ENCODE results near the gene IFI27L1. TPM values are rescaled to one million over a fixed set of nuclear protein-coding genes. Genes with fewer than 3 reads are reported as not detected.

The IFI27L1 gene
- total RNA-seq, 1 donor from 2014 or later: 33.1 TPM

GRCh38 chr14:94113073-94113472 lies 32.0 kb downstream of the IFI27L1 start:
- no peak for TF ChIP-seq CTCF (IDR thresholded peaks at IDR 0.05; ENCODE audit: unreplicated experiment)
- peaks cover 36% of the 10 kb centered on the region for H3K27me3 Mint-ChIP-seq (ENCODE audit: low read depth)
- H3K4me3 Mint-ChIP-seq: no peak overlapping the region
- peaks cover 7% of the 10 kb centered on the region for H3K4me1 Mint-ChIP-seq
- DNase-seq (ENCODE audit: low spot score in 2 of 2, unreplicated experiment in 2 of 2): no peak
- H3K36me3 Mint-ChIP-seq: no peaks in the 10 kb centered on the region
- H3K27ac Mint-ChIP-seq: no peak overlapping the region
- no peaks in the 10 kb centered on the region for H3K9me3 Mint-ChIP-seq

- no peak overlapping the region for H3K4me3 Mint-ChIP-seq
- no peak for TF ChIP-seq CTCF (IDR thresholded peaks at IDR 0.05; ENCODE audit: unreplicated experiment)
- H3K4me1 Mint-ChIP-seq: peaks cover 7% of the 10 kb centered on the region
- H3K9me3 Mint-ChIP-seq: no peaks in the 10 kb centered on the region
- H3K27ac Mint-ChIP-seq: no peak overlapping the region
- peaks cover 38% of the 10 kb centered on the region for H3K27me3 Mint-ChIP-seq (ENCODE audit: low read depth)
- H3K36me3 Mint-ChIP-seq: no peaks in the 10 kb centered on the region
- DNase-seq (ENCODE audit: low spot score in 2 of 2, unreplicated experiment in 2 of 2): no peak
Observed at GRCh38 chr14:94113490-94113889, 32.4 kb downstream of the IFI27L1 start.

GRCh38 chr14:94113908-94114588 lies 32.9 kb downstream of the IFI27L1 start:
- peaks cover 38% of the 10 kb centered on the region for H3K27me3 Mint-ChIP-seq (ENCODE audit: low read depth)
- no peak for TF ChIP-seq CTCF (IDR thresholded peaks at IDR 0.05; ENCODE audit: unreplicated experiment)
- no peaks in the 10 kb centered on the region for H3K36me3 Mint-ChIP-seq
- peaks cover 7% of the 10 kb centered on the region for H3K4me1 Mint-ChIP-seq
- H3K4me3 Mint-ChIP-seq: no peak overlapping the region
- H3K27ac Mint-ChIP-seq: no peak overlapping the region
- no peak for DNase-seq (ENCODE audit: low spot score in 2 of 2, unreplicated experiment in 2 of 2)
- H3K9me3 Mint-ChIP-seq: no peaks in the 10 kb centered on the region

GRCh38 chr14:94114589-94115057 lies 33.5 kb downstream of the IFI27L1 start:
- H3K9me3 Mint-ChIP-seq: peaks cover 3% of the 10 kb centered on the region
- no peak overlapping the region for H3K4me3 Mint-ChIP-seq
- no peak overlapping the region for H3K27ac Mint-ChIP-seq
- H3K4me1 Mint-ChIP-seq: peaks cover 7% of the 10 kb centered on the region
- no peak for TF ChIP-seq CTCF (IDR thresholded peaks at IDR 0.05; ENCODE audit: unreplicated experiment)
- peaks cover 41% of the 10 kb centered on the region for H3K27me3 Mint-ChIP-seq (ENCODE audit: low read depth)
- no peak for DNase-seq (ENCODE audit: low spot score in 2 of 2, unreplicated experiment in 2 of 2)
- H3K36me3 Mint-ChIP-seq: no peaks in the 10 kb centered on the region

GRCh38 chr14:94115058-94115591 lies 34.0 kb downstream of the IFI27L1 start:
- H3K4me3 Mint-ChIP-seq: no peak overlapping the region
- peaks cover 4% of the 10 kb centered on the region for H3K9me3 Mint-ChIP-seq
- peaks cover 7% of the 10 kb centered on the region for H3K4me1 Mint-ChIP-seq
- TF ChIP-seq CTCF (IDR thresholded peaks at IDR 0.05; ENCODE audit: unreplicated experiment): no peak
- peaks cover 44% of the 10 kb centered on the region for H3K27me3 Mint-ChIP-seq (ENCODE audit: low read depth)
- DNase-seq (ENCODE audit: low spot score in 2 of 2, unreplicated experiment in 2 of 2): no peak
- H3K27ac Mint-ChIP-seq: no peak overlapping the region
- no peaks in the 10 kb centered on the region for H3K36me3 Mint-ChIP-seq

Measured in mesothelial cell of epicardium (in vitro differentiated cells).